HEK293 (cell line): ENCODE results near the gene BICC1.

ENCODE experiments used
- CTCF ChIA-PET: fragments of 350-600 bp; formaldehyde crosslinking; extraction: SDS; loops from one replicate; lab custom pipeline; 2021; ENCODE audit warnings: antibody characterized with exemption; lab: Yijun Ruan, JAX
- POLR2A ChIA-PET: fragments of 300-600 bp; formaldehyde crosslinking; extraction: SDS; loops from one replicate; lab custom pipeline; 2020; ENCODE audit warnings: antibody characterized with exemption, inconsistent platforms; lab: Yijun Ruan, JAX
- H3K27ac ChIP-seq: fragments of 200-500 bp; sonication (Bioruptor generic); 2 replicates; pipeline ENCODE4 v1.5.1; 2014; ENCODE audit warnings: low read depth, low read length, control low read depth, inconsistent platforms; ENCODE audit errors: extremely low read depth
- H3K36me3 ChIP-seq, 2 experiments: fragments of 200-500 bp in 1 of 2; sonication (Bioruptor generic) in 1 of 2; 1 replicate in 1 of 2; 2 replicates in 1 of 2; pipeline ENCODE4 v1.5.1; 2014 to 2017; ENCODE audit warnings: inconsistent platforms in 2 of 2, low read length in 2 of 2; ENCODE audit not compliant: control insufficient read depth in 2 of 2, insufficient read depth in 1 of 2
- H3K4me1 ChIP-seq: fragments of 200-500 bp; sonication (Bioruptor generic); 2 replicates; pipeline ENCODE4 v1.5.1; 2014; ENCODE audit warnings: mild to moderate bottlenecking, low read length, inconsistent platforms; ENCODE audit not compliant: control insufficient read depth, insufficient read depth
- H3K4me3 ChIP-seq: 2 replicates; pipeline ENCODE4 v1.5.1; 2011; ENCODE audit warnings: low read depth, mild to moderate bottlenecking, control low read depth, low read length, moderate library complexity
- H3K9me3 ChIP-seq: fragments of 200-500 bp; sonication (Bioruptor generic); 2 replicates; pipeline ENCODE4 v1.5.1; 2014; ENCODE audit warnings: low read depth, low read length, inconsistent platforms; ENCODE audit not compliant: control insufficient read depth, insufficient read depth
- GLI2 ChIP-seq: fragments of 450-650 bp; formaldehyde crosslinking; IDR thresholded peaks from 2 replicates; pipeline ENCODE4; 2017; ENCODE audit warnings: missing biosample characterization, missing genetic modification characterization, low read depth, borderline replicate concordance
- GLIS1 ChIP-seq: fragments of 450-650 bp; formaldehyde crosslinking; IDR thresholded peaks from 2 replicates; pipeline ENCODE4 v1.5.1; 2016; ENCODE audit warnings: missing biosample characterization, missing genetic modification characterization
- MZF1 ChIP-seq: fragments of 450-650 bp; formaldehyde crosslinking; IDR thresholded peaks from 2 replicates; pipeline ENCODE4 v1.5.1; 2017; ENCODE audit warnings: missing biosample characterization, missing genetic modification characterization, borderline replicate concordance
- ZIC2 ChIP-seq: fragments of 450-650 bp; formaldehyde crosslinking; IDR thresholded peaks from 2 replicates; pipeline ENCODE4 v1.5.1; 2016; ENCODE audit warnings: missing biosample characterization, missing genetic modification characterization
- ZNF114 ChIP-seq: fragments of 450-650 bp; formaldehyde crosslinking; IDR thresholded peaks from 2 replicates; pipeline ENCODE4 v1.5.0; 2017; ENCODE audit warnings: missing biosample characterization, missing genetic modification characterization
- ZNF157 ChIP-seq: fragments of 450-650 bp; formaldehyde crosslinking; IDR thresholded peaks from 2 replicates; pipeline ENCODE4 v1.5.1; 2016; ENCODE audit warnings: missing biosample characterization, missing genetic modification characterization
- ZNF19 ChIP-seq: fragments of 450-650 bp; formaldehyde crosslinking; IDR thresholded peaks from 2 replicates; pipeline ENCODE4; 2016; ENCODE audit warnings: missing biosample characterization, missing genetic modification characterization, low read depth
- ZNF202 ChIP-seq: fragments of 450-650 bp; formaldehyde crosslinking; IDR thresholded peaks from 2 replicates; pipeline ENCODE4 v1.5.1; 2016; ENCODE audit warnings: missing biosample characterization, missing genetic modification characterization, borderline replicate concordance
- ZNF211 ChIP-seq: fragments of 450-650 bp; formaldehyde crosslinking; IDR thresholded peaks from 2 replicates; pipeline ENCODE4 v1.5.1; 2016; ENCODE audit warnings: low read depth, missing biosample characterization, missing genetic modification characterization
- ZNF214 ChIP-seq: fragments of 450-650 bp; formaldehyde crosslinking; IDR thresholded peaks from 2 replicates; pipeline ENCODE4 v1.5.1; 2017; ENCODE audit warnings: missing biosample characterization, mild to moderate bottlenecking, missing genetic modification characterization, borderline replicate concordance
- ZNF266 ChIP-seq: fragments of 450-650 bp; formaldehyde crosslinking; IDR thresholded peaks from 2 replicates; pipeline ENCODE4 v1.5.1; 2016; ENCODE audit warnings: missing biosample characterization, missing genetic modification characterization, low read depth
- ZNF335 ChIP-seq: fragments of 450-650 bp; formaldehyde crosslinking; conservative IDR thresholded peaks from 2 replicates; pipeline ENCODE4 v1.5.1; 2016; ENCODE audit warnings: missing biosample characterization, missing genetic modification characterization
- ZNF521 ChIP-seq: fragments of 450-650 bp; formaldehyde crosslinking; IDR thresholded peaks from 2 replicates; pipeline ENCODE4 v1.5.1; 2017; ENCODE audit warnings: missing biosample characterization, mild to moderate bottlenecking, missing genetic modification characterization
- ZNF530 ChIP-seq: fragments of 450-650 bp; formaldehyde crosslinking; IDR thresholded peaks from 2 replicates; pipeline ENCODE4 v1.5.1; 2016; ENCODE audit warnings: low read depth, missing biosample characterization, missing genetic modification characterization
- ZNF544 ChIP-seq: fragments of 450-650 bp; formaldehyde crosslinking; IDR thresholded peaks from 2 replicates; pipeline ENCODE4 v1.5.0; 2017; ENCODE audit warnings: missing biosample characterization, missing genetic modification characterization
- ZNF548 ChIP-seq: fragments of 450-650 bp; formaldehyde crosslinking; IDR thresholded peaks from 2 replicates; pipeline ENCODE4 v1.5.1; 2016; ENCODE audit warnings: missing biosample characterization, missing genetic modification characterization
- ZNF549 ChIP-seq: fragments of 450-650 bp; IDR thresholded peaks from 2 replicates; pipeline ENCODE4 v1.5.1; 2018; ENCODE audit warnings: missing biosample characterization, missing genetic modification characterization, mild to moderate bottlenecking, inconsistent platforms, moderate library complexity
- ZNF76 ChIP-seq: fragments of 450-650 bp; formaldehyde crosslinking; IDR thresholded peaks from 2 replicates; pipeline ENCODE4; 2016; ENCODE audit warnings: low read depth, missing biosample characterization, missing genetic modification characterization, borderline replicate concordance
- ZSCAN30 ChIP-seq: fragments of 450-650 bp; IDR thresholded peaks from 2 replicates; pipeline ENCODE4 v1.5.1; 2018; ENCODE audit warnings: missing biosample characterization, mild to moderate bottlenecking, missing genetic modification characterization, moderate library complexity
- TF ChIP-seq, protein P1 (sequence below): fragments of 450-650 bp; formaldehyde crosslinking; IDR thresholded peaks from 2 replicates; pipeline ENCODE4 v1.5.1; 2016; ENCODE audit warnings: missing biosample characterization, missing genetic modification characterization
- TF ChIP-seq, protein P2 (sequence below): fragments of 450-650 bp; formaldehyde crosslinking; IDR thresholded peaks from 2 replicates; pipeline ENCODE4 v1.5.1; 2016; ENCODE audit warnings: missing biosample characterization, missing genetic modification characterization
- TF ChIP-seq, protein P3 (sequence below): fragments of 450-650 bp; IDR thresholded peaks from 2 replicates; pipeline ENCODE4 v1.5.1; 2018; ENCODE audit warnings: missing biosample characterization, missing genetic modification characterization
- TF ChIP-seq, protein P4 (sequence below): fragments of 450-650 bp; formaldehyde crosslinking; IDR thresholded peaks from 2 replicates; pipeline ENCODE4 v1.5.1; 2017; ENCODE audit warnings: missing biosample characterization, missing genetic modification characterization

The BICC1 gene

DNA sequence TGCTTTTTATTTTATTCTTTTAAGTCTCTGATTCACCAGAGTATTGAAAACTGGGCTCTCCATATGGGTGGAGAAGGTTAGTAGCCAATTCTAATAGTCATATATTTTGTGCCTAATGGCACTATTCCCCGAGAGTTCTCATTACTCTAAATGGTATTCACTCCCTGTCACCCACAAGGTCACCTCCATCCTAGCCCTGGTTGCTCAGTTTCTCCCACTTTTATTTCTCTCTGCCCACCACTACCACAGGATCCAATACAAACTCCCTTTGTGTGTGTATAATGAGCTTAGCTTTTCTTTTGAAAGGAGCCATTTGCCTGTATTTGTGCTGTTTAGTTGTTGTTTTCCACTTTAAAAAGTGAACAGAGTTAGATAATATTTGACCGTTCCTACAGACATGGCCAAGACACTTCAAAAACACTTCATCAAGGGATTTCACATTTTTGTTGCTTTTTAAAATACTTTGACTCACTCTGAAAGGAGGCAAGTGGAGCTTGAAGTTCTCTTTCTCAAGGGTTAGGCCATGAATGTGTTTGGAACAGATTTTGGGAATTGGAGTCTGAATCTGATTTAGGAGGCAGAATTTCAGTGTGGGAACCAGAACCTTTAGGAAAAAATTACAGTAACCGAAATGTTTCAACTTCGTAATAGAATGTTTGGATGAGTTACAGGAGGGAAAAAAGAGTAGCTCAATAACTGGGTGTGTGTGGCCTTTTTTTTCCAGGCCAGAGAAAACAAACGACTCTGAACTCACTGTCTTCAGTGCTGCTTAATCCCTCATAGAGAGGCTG is 321.3 kb downstream of the BICC1 start:
- Histone ChIP-seq H3K36me3 (no peaks in the 10 kb centered on the region), H3K4me1 (no peaks in the 10 kb centered on the region), H3K27ac (no peak overlapping the region), H3K9me3 (no peaks in the 10 kb centered on the region), H3K4me3 (no peak overlapping the region)
- POLR2A ChIA-PET, result interaction anchor here (0.6 kb wide), 1 partner anchor 418 kb away, joined by 4 read pairs; no protein-coding TSS in a partner anchor
- CTCF ChIA-PET, result interaction anchor here (0.6 kb wide), 1 partner anchor 535 kb away, joined by 3 read pairs; no protein-coding TSS in a partner anchor
- no peak for TF ChIP-seq GLI2 (tag by site-specific recombination)
- TF ChIP-seq ZNF202 (tag by site-specific recombination), result no peak
- TF ChIP-seq, protein P1, sequence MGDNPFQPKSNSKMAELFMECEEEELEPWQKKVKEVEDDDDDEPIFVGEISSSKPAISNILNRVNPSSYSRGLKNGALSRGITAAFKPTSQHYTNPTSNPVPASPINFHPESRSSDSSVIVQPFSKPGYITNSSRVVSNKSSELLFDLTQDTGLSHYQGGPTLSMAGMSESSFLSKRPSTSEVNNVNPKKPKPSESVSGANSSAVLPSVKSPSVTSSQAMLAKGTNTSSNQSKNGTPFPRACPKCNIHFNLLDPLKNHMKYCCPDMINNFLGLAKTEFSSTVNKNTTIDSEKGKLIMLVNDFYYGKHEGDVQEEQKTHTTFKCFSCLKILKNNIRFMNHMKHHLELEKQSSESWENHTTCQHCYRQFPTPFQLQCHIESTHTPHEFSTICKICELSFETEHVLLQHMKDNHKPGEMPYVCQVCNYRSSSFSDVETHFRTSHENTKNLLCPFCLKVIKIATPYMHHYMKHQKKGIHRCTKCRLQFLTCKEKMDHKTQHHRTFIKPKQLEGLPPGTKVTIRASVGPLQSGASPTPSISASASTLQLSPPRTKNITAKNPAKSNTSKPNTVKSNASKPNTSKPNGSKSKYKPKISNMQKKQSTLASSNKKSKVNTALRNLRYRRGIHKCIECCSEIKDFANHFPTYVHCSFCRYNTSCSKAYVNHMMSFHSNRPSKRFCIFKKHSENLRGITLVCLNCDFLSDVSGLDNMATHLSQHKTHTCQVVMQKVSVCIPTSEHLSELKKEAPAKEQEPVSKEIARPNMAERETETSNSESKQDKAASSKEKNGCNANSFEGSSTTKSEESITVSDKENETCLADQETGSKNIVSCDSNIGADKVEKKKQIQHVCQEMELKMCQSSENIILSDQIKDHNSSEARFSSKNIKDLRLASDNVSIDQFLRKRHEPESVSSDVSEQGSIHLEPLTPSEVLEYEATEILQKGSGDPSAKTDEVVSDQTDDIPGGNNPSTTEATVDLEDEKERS (tag by site-specific recombination), result no peak
- TF ChIP-seq, protein P2, sequence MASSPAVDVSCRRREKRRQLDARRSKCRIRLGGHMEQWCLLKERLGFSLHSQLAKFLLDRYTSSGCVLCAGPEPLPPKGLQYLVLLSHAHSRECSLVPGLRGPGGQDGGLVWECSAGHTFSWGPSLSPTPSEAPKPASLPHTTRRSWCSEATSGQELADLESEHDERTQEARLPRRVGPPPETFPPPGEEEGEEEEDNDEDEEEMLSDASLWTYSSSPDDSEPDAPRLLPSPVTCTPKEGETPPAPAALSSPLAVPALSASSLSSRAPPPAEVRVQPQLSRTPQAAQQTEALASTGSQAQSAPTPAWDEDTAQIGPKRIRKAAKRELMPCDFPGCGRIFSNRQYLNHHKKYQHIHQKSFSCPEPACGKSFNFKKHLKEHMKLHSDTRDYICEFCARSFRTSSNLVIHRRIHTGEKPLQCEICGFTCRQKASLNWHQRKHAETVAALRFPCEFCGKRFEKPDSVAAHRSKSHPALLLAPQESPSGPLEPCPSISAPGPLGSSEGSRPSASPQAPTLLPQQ (tag by site-specific recombination), result no peak
- no peak for TF ChIP-seq ZNF214 (tag by site-specific recombination)
- no peak for TF ChIP-seq ZNF521
- no peak for TF ChIP-seq ZNF76
- no peak for TF ChIP-seq ZNF544
- TF ChIP-seq ZNF211 (tag by site-specific recombination), result no peak
- TF ChIP-seq ZNF530 (tag by site-specific recombination), result no peak
- TF ChIP-seq ZNF548 (tag by site-specific recombination), result no peak
- no peak for TF ChIP-seq MZF1

DNA sequence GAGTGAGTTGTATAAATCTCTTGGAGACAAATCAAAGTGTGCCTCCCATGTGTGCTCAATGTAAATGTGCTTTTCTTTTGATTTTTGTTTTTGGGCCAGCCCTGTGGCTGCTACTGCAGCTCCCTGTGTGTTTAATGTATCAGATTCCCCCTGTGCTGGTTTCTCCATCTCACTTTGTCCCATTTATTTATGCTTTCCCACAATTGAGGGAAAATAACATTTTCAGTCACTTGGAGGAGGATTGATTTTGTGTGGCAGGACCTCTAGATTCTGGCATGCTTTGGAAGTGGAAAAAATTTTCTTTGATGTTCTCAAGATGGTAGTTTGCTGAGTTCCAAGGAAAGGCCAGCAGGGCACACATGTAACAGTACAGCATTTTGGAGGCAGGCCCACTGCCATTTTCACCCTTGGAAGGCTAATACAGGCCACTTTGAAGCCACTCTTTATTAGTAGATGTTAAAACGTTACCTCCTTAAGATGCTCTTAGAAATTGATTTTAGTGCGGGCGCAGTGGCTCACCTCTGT is 323.6 kb downstream of the BICC1 start:
- ChIA-PET CTCF (no interaction called here), POLR2A (no interaction called here)
- TF ChIP-seq ZNF157 (tag by site-specific recombination), result no peak
- TF ChIP-seq ZNF19 (tag by site-specific recombination), result no peak
- TF ChIP-seq ZNF335 (tag by site-specific recombination), result no peak
- no peak for TF ChIP-seq ZNF549 (tag by site-specific recombination)

DNA sequence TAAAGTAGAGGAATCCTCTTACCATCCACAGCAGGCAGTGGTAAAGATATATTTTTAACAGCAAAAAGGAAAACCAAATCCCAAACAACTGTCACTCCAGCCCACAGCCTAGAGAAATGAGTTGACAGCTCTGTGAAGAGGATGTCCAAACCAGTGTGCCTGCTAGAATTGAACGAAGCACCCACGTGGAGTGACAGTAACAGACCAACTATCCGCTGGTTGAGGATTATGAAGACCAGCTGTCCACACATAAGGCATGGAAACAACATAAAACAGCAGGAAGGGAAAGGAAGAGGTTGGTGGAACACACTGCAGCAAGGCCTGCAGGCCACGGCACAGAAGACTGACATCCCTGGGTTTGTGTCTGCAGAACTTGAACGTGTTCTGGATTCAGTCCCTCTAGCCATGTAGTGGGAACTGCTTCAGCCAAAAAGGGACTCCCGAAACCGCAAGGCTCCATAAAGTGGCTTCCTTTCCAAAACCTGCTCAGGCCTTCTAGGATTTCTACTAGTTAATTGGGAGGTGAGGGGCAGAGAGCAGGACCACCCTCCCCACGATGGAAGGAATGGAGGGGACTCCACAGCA is 324.4 kb downstream of the BICC1 start:
- no peaks in the 10 kb centered on the region for H3K4me1 ChIP-seq
- ChIA-PET POLR2A (no interaction called here), CTCF (no interaction called here)
- H3K4me3 ChIP-seq, result no peak overlapping the region
- no peaks in the 10 kb centered on the region for H3K9me3 ChIP-seq
- no peaks in the 10 kb centered on the region for H3K36me3 ChIP-seq
- no peak overlapping the region for H3K27ac ChIP-seq
- TF ChIP-seq ZNF266 (tag by site-specific recombination), result no peak
- TF ChIP-seq, protein P3, sequence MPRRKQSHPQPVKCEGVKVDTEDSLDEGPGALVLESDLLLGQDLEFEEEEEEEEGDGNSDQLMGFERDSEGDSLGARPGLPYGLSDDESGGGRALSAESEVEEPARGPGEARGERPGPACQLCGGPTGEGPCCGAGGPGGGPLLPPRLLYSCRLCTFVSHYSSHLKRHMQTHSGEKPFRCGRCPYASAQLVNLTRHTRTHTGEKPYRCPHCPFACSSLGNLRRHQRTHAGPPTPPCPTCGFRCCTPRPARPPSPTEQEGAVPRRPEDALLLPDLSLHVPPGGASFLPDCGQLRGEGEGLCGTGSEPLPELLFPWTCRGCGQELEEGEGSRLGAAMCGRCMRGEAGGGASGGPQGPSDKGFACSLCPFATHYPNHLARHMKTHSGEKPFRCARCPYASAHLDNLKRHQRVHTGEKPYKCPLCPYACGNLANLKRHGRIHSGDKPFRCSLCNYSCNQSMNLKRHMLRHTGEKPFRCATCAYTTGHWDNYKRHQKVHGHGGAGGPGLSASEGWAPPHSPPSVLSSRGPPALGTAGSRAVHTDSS (tag by site-specific recombination), result no peak
- TF ChIP-seq, protein P4, sequence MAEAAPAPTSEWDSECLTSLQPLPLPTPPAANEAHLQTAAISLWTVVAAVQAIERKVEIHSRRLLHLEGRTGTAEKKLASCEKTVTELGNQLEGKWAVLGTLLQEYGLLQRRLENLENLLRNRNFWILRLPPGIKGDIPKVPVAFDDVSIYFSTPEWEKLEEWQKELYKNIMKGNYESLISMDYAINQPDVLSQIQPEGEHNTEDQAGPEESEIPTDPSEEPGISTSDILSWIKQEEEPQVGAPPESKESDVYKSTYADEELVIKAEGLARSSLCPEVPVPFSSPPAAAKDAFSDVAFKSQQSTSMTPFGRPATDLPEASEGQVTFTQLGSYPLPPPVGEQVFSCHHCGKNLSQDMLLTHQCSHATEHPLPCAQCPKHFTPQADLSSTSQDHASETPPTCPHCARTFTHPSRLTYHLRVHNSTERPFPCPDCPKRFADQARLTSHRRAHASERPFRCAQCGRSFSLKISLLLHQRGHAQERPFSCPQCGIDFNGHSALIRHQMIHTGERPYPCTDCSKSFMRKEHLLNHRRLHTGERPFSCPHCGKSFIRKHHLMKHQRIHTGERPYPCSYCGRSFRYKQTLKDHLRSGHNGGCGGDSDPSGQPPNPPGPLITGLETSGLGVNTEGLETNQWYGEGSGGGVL, result no peak
- no peak for TF ChIP-seq ZSCAN30 (tag by site-specific recombination)
- no peak for TF ChIP-seq ZNF114 (tag by site-specific recombination)
- no peak for TF ChIP-seq GLIS1 (tag by site-specific recombination)
- TF ChIP-seq ZIC2, result no peak

More for the DNA sequence above, 323.6 kb downstream of the BICC1 start:
- Histone ChIP-seq H3K27ac (no peak overlapping the region), H3K36me3 (no peaks in the 10 kb centered on the region), H3K4me3 (no peak overlapping the region), H3K9me3 (no peaks in the 10 kb centered on the region), H3K4me1 (no peaks in the 10 kb centered on the region)
